GM11168 (cell line): ENCODE results near the gene RAB30.
"Not testable (repeated sequence)": the region's sequence is repeated elsewhere in the genome, so short reads cannot be mapped to it uniquely, and the experiment has no call there.

Source experiments
- in situ Hi-C: fragments of 300-500 bp; cut with MboI; formaldehyde crosslinking; loops from one replicate; pipeline ENCODE4 v1.12.0; 2022; ENCODE audit warnings: low sequenced_read_pairs; ENCODE audit not compliant: unreplicated experiment

RAB30 gene

GRCh38 chr11:82992223-82992622, 79.5 kb downstream of the RAB30 start:
- in situ Hi-C loops, result no loop called here

GRCh38 chr11:82989628-82990404, 81.9 kb downstream of the RAB30 start:
- in situ Hi-C loops, result no loop called here

- in situ Hi-C loops, result no loop called here
Measured at GRCh38 chr11:82988936-82989627, 82.6 kb downstream of the RAB30 start.

GRCh38 chr11:82987997-82988396, 83.7 kb downstream of the RAB30 start:
- in situ Hi-C loops, result no loop called here

GRCh38 chr11:82986446-82986845, 85.3 kb downstream of the RAB30 start:
- in situ Hi-C loops, result no loop called here

- in situ Hi-C loops, result no loop called here
Measured at GRCh38 chr11:82981852-82982251, 89.8 kb downstream of the RAB30 start.

GRCh38 chr11:82980947-82981346, 90.8 kb downstream of the RAB30 start:
- in situ Hi-C loops, result no loop called here

GRCh38 chr11:82980292-82980691, 91.4 kb downstream of the RAB30 start:
- in situ Hi-C loops, result no loop called here

- in situ Hi-C loops, result no loop called here
Measured at GRCh38 chr11:82979824-82980223, 91.9 kb downstream of the RAB30 start.

GRCh38 chr11:82978422-82979099, 93.1 kb downstream of the RAB30 start:
- in situ Hi-C loops, result no loop called here

- in situ Hi-C loops, result no loop called here
Measured at GRCh38 chr11:82976786-82977185, 94.9 kb downstream of the RAB30 start.

- in situ Hi-C loops, result no loop called here
Measured at GRCh38 chr11:82975882-82976281, 95.8 kb downstream of the RAB30 start.

- in situ Hi-C loops, result no loop called here
Measured at GRCh38 chr11:82974851-82975250, 96.8 kb downstream of the RAB30 start.

GRCh38 chr11:82974135-82974534, 97.6 kb downstream of the RAB30 start:
- in situ Hi-C loops, result no loop called here

- in situ Hi-C loops, result no loop called here
Measured at GRCh38 chr11:82972103-82972502, 99.6 kb downstream of the RAB30 start.

- in situ Hi-C loops, result not testable (repeated sequence)
Measured at GRCh38 chr11:82971519-82971946, 100.2 kb downstream of the RAB30 start.

GRCh38 chr11:82970507-82971083, 101.1 kb downstream of the RAB30 start:
- in situ Hi-C loops, result not testable (repeated sequence)

GRCh38 chr11:82969811-82970210, 101.9 kb downstream of the RAB30 start:
- in situ Hi-C loops, result no loop called here

GRCh38 chr11:82967381-82967780, 104.3 kb downstream of the RAB30 start:
- in situ Hi-C loops, result no loop called here

- in situ Hi-C loops, result not testable (repeated sequence)
Measured at GRCh38 chr11:82962021-82962420, 109.7 kb downstream of the RAB30 start.

- in situ Hi-C loops, result no loop called here
Measured at GRCh38 chr11:82960779-82961143, 110.9 kb downstream of the RAB30 start.
